HG03558 (cell line): ENCODE data around the gene HSD17B4.
"Not testable (repeated sequence)": the region's sequence is repeated elsewhere in the genome, so short reads cannot be mapped to it uniquely, and the experiment has no call there.

ENCODE experiments used
- ATAC-seq: cut with Tn5 transposase; IDR thresholded peaks from one replicate; pipeline ENCODE4 v1.9.1; 2021; ENCODE audit warnings: moderate number of reproducible peaks; ENCODE audit not compliant: unreplicated experiment; ENCODE audit errors: extremely low read depth

The HSD17B4 gene

DNA sequence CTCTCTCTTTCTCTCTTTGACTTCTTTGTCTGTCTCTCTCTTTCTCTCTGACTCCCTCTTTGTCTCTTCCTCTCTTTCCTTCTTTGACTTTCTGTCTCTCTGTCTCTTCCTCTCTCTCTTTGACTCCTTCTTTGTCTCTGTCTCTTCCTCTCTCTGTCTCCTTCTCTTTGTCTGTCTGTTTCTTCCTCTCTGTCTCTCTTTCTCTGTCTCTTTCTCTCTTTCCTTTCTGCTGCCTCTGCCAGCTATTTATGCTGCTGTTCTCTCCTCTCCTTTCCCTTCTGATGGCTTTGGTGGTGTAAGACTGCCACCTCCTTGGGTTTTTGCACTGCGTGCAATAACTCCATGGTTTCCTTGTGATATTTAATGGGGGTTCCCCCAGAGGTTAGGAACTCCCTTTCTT, 24.1 kb upstream of the HSD17B4 start:
- ATAC-seq: not testable (repeated sequence)

DNA sequence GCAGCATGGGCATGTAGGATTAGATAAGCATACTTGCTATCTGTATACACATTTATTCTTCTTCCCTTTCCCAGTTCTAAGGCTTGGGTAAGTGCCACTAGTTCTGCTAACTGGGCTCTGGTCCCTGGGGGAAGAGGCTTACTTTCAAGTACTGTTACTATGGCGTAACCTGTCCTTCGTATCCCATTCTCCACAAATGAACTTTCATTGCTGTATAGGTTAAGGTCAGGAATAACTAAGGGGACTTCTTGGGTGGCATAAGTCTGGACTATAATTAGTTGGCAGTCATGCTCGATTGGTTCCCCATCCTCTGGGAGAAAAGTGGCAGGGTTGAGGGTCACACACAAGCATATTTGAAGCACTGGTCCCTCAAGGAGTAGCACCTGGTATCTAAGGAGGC, 23.7 kb upstream of the HSD17B4 start:
- ATAC-seq: not testable (repeated sequence)

DNA sequence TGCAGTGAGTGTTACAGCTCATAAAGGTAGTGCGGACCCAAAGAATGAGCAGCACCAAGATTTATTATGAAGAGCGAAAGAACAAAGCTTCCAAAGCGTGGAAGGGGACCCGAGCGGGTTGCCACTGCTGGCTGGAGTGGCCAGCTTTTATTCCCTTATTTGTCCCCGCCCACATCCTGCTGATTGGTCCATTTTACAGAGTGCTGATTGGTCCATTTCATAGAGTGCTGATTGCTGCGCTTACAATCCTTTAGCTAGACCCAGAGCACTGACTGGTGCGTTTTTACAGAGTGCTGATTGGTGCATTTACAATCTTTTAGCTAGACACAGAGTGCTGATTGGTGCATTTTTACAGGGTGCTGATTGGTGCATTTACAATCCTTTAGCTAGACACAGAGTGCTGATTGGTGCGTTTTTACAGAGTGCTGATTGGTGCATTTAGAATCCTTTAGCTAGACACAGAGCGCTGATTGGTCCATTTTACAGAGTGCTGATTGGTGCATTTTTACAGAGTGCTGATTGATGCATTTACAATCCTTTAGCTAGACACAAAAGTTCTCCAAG, 19.5 kb upstream of the HSD17B4 start:
- ATAC-seq: not testable (repeated sequence)

DNA sequence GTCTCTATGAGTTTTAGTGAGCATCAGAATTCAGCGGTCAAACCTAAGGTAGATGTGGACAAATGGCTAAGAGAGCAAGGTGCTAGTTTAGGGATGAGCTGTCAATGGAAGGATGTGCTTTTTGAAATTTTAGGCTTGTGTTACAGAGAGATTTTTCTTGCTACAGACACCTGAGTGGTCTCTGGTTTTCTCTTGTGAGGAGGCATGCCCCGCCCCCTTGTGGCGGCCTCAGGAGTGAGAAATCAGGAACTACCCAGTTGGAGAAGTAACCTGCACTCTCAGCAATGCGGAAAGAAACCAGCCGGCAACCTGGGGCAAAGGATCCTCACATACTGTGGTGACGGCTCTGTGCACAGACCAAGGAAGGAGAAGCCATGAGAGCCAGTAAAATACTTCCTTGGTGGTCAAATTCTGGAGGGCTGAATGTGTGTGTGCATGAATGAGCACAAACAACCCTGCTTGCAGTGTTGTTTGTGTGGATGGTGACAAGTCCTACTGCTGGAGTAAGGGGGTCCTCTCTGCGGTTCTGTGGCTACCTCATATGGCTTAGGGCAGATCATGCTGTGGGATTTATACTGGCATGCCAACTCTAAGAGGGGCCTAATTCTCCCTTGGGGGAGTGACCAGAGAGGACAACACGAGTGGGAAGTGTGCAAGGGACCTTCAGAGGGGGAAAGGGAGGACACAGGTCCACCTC, 16.7 kb upstream of the HSD17B4 start:
- peak; percentile 81 for ATAC-seq

DNA sequence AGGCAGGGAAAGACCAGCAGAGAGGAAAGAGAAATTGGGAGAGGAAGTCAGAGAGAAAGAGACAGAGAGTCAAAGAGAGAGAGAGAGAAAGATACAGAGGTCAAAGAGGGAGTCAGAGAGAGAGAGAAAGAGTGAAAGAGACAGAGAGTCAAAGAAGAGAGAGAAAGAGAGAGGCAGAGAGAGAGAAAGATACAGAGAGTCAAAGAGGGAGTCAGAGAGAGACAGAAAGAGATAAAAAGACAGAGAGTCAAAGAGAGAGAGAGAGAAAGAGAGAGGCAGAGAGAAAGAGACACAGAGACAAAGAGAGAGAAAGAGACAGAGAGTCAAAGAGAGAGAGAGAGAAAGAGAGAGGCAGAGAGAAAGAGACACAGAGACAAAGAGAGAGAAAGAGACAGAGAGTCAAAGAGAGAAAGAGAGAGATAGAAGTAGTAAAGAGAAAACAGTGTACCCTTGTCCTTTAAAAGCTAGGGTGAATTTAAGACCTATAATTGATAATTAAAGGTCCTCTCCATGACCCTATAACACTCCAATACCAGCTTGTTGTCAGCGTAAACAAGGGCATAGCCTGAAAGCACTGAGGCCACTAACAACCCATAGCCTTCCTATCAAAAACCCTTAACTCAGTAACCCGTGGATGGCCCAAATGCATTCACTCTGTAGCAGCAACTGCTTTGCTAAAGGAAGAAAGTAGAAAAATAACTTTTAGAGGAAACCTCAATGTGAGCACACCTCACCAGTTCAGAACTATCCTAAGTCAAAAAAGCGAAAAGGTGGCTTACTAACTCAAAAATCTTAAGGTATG, 14.3 kb upstream of the HSD17B4 start:
- ATAC-seq: not testable (repeated sequence)

DNA sequence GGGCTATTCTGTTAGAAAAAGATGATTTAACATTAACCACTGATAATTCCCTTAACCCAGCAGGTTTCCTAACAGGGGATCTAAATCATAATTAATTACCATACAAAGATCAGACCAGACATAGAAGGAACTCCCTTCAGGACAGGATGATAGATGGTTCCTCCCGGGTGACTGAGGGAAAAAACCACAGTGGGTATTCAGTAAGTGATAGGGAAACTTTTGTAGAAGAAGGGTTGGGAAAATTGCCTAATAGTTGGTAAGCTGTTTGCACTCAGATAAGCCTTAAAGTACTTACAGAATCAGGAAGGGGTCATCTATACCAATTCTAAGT, 13.7 kb upstream of the HSD17B4 start:
- ATAC-seq: not testable (repeated sequence)

DNA sequence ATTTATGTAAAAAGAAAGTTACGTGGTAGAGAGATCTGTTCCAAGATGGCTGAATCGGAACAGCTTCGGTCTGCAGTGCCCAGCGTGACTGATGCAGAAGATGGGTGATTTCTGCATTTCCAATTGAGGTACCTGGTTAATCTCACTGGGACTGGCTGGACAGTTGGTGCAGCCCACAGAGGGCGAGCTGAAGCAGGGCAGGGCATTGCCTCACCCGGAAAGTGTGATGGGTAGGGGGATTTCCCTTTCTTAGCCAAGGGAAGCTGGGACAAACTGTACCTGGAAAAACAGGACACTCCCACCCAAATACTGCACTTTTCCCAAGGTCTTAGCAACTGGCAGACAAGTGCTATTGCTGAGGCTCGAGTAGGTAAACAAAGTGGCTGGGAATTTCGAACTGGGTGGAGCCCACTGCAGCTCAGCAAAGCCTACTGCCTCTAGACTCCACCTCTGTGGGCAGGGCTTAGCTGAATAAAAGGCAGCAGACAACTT, 13.1 kb upstream of the HSD17B4 start:
- ATAC-seq: no peak

DNA sequence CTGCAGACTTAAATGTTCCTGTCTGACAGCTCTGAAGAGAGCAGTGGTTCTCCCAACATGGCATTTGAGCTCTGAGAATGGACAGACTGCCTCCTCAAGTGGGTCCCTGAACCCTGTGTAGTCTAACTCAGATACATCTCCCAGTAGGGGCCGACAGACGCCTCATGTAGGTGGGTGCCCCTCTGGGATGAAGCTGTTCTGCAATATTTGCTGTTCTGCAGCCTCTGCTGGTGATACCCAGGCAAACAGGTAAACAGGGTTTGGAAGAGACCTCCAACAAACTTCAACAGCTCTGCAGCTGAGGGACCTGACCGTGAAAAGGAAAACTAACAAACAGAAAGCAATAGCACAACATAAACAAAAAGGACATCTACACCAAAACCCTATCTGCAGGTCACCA, 12.7 kb upstream of the HSD17B4 start:
- ATAC-seq: not testable (repeated sequence)

DNA sequence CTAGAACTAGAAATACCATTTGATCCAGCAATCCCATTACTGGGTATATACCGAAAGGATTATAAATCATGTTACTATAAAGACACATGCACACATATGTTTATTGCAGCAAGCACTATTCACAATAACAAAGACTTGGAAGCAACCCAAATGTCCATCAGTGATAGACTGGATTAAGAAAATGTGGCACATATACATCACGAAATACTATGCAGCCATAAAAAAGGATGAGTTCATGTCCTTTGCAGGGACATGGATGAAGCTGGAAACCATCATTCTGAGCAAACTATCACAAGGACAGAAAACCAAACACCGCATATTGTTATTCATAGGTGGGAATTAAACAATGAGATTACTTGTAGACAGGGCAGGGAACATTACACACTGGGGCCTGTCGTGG, 7.7 kb upstream of the HSD17B4 start:
- not testable (repeated sequence) for ATAC-seq

DNA sequence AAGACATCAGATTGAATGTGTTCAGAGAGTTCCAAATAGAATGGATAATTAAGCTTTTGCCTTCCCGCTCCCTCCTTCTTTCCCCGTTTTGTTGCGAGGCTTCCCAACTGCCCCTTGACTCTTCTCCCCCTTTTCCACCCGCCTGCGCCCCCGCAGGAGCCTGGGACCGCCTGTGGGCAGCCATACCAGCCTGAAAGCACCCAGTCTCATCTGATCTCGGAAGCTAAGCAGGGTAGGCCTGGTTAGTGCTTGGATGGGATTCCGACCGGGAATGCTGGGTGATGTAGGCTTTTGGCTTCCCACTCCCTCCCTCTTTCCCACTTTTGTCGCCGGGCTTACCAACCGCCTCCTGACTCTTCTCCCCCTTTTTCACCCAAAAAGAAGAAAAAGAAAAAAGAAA, 6.8 kb upstream of the HSD17B4 start:
- no peak for ATAC-seq

DNA sequence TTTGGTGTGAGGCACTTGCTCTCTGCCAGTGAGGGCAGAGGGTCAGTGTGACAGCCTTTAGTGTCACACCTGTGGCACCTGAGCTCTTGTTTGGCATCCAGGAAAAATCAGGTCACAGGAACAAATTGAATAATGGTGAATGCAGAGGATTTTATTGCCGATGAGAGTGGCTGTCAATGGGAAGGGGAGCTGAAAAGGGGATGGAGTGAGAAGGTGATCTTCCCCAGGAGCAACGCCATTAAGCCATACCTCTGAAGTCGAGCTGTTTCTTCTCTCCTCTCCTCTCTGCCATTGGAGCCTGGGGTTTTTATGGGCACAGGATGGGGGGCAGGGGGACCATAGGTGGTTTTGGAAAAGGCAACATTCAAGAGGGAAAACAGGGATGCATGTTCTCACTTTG, 2.4 kb upstream of the HSD17B4 start:
- ATAC-seq: no peak

DNA sequence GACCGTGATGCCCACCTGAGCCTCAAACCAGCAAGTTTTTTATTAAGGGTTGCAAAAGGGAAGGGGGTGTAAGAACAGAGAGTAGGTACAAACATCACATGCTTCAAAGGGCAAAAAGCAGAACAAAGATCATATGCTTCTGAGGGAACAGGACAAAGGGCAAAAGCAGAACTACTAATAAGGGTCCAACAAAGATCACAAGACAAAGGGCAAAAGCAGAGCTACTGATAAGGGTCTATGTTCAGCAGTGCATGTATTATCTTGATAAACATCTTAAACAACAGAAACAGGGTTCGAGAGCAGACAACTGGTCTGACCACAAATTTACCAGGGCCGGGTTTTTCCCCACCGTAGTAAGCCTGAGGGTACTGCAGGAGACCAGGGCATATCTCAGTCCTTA, 1.7 kb upstream of the HSD17B4 start:
- ATAC-seq: not testable (repeated sequence)

DNA sequence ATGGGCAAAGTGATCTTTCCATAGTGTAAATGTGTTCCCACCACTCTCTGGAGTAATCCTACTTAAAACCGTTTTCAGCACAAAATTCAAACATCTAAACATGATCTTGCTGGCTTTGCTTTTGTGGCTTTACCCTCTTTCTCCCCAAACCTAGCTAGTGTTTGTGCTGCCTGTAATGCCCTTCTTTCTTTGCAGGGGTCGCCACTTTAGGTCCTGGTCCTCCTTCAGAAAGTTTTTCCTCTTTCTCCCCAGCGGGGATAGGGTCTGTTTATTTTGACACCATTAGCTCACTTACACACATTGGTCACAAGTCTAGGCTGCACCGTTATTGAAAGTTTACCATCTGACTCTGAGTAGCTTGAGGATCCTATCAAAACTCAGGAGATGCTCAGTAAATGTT, 736 bp upstream of the HSD17B4 start:
- no peak for ATAC-seq

DNA sequence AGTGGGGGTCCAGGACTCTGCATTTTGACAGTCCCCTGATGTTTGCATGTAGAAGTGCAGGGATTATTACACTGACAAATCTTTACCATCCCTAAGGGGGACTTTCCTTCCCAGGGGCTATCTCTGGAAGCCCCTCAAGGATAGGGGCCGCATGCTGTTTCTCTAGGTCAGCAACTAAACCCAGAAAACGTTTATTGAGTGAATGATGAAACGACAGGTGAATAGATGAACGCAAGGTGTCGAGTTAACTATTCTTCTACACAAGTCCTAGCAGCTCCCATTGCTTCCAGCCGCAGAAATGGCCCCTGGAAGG, 281 bp upstream of the HSD17B4 start:
- no peak for ATAC-seq

DNA sequence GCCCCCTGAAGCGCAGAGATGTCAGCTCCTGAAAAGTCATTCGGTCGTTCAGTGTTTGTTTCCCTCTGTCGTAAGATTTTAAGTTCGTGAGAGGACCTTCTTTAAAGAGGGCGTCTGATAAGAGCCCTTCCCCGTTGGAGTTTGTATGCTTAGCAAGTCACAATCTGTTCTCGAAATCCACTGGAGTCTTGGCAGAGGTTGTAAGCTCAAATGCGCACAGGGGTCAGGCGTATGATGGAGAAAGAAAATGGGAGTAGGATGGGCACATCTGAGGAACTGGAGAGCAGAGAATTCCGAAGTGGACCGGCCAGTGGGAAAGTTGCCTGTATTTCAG, 710 bp downstream of the HSD17B4 start:
- no peak for ATAC-seq

DNA sequence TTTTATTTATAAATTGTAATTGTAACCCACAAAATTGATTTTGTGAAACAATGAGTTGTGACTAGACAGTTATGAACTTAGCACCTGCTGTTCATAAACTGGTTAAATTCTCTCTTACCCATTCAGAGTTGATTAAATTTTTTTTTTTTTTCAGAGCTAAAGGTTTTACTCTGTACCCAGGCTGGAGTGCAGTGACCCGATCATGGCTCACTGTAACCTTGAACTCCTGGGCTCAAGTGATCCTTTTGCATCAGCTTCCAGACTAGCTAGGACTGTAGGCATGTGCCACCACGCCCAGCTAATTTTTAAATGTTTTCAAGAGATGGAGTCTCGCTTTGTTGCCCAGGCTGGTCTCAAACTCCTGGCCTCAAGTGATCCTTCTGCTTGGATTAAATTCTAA, 1.9 kb downstream of the HSD17B4 start:
- no peak for ATAC-seq

DNA sequence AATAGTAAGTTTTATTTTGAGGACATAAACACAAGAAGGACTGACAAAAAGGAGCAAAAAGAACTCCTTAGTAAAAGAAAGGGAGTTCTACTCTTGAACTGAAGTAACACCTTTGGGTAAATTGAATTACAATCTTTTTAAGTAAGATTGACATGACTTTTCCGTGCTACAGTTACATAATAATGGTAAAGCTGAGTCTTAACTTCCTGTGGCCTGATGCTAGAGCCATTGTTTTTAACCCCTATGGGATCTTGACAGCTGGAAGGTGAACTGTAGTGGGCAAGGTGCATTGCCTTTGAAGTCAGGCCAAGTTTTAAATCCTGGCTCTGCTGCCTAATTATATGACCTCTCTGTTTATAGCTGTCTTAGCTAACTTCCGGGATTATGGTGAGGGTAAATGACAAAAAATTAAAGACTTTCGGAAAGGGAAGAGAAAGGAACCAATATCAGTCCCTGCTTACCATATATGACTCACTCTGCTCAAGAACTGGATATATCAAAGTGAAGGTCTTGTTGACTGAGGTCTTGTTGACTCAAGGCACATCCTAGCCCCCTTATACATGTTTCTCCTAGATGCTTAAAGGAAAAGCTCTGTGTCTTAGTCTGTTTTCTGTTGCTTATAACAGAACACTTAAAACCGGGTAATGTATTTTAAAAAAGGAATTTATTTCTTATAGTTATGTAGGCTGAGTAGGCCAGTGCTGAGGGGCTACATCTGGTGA, 6.8 kb downstream of the HSD17B4 start:
- ATAC-seq: no peak

DNA sequence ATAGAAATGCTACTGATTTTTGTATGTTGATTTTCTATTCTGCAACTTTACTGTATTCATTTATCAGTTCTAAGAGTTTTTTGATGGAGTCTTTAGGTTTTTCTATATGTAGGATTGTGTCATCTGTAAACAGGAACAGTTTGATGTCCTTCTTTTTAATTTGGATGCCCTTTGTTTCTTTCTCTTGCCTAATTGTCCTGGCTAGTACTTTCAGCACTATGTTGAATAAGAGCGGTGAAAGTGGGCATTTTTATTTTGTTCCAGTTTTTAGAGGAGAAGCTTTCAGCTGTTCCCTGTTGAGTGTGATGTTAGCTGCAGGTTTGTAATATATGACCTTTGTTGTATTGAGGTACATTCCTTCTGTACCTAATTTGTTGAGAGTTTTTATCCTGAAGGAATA, 13.3 kb downstream of the HSD17B4 start:
- ATAC-seq: no peak

DNA sequence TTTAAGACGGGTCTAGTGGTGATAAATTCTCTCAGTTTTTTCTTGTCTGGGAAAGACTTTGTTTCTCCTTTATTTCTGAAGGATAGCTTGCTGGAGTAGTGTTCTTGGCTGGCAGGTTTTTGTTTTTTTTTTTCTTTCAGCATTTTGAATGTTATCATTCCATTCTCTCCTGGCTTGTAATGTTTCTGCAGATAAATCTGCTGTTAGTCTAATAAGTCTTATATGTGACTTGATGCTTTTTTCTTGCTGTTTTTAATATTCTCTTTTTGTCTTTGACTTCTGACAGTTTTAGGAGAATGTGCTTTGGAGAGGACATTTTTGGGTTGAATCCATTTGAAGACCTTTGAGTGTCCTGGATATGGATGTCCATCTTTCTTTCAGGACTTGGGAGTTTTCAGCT, 16.0 kb downstream of the HSD17B4 start:
- ATAC-seq: no peak

DNA sequence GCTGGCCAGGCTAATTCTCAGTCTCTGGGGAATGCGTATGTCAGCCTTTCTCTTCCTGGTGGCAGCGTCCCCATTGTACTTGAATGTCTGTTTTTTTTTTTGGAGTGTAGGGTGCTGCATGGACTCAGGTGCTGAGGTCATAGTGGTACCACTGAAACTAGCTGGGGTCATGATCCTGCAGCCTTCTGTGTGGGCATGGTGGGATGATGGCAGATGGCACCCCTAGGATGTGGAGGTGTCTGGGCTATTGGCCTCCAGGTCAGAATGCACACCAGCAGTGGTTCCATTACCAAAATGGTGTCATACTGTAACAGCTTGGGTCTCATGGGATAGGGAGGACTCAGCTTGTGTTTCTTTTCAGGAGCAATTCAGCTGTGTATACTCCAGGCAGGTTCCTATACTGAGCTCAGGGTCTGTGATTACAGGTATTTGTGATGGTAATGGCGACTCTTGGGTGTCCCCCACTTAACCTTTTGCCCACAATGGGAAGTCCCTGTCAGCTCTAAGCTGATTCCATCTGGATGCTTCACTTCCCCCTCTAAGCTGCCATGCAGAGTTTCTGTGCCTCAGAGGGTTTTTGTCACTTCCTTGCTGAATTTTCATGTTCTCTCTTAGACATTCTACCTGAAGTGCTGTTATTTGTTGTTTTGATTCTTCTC, 17.9 kb downstream of the HSD17B4 start:
- no peak for ATAC-seq
